Measurements from ENCODE around the gene NSDHL.
"Not testable (repeated sequence)": the region's sequence is repeated elsewhere in the genome, so short reads cannot be mapped to it uniquely, and the experiment has no call there.

NSDHL gene

DNA sequence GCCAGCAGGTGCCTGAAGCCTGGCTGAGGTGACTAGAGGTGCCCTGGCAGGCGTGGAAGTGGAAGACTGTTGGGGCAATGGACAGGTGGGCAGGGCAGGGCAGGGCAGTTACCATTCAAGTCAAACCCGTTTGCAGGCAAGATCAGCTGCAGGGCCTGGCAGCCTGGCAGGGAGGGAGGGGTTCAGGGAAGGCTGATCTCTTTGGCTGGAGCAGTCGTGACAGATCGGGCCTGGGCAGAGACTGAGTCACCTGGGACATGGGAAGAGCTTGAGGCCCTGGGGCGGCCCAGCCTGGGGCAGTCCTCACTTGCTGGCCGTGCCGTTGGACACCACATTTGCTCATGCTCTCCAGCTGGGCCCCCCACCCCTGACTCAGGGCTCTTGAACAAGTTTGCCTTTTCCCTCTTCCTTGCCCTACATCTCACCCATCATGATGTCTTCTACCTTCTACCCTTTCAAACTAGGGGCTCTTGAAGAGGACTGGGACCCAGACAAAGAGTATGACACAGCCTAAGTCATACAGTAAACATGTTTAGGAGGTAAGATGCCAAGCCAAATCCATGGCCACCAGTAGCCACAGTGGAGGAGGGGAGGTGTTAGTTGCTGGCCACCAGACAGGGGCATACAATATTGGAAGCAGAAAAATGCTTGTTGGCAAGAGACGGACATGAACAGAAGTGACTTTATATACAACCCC lies 65.0 kb downstream of the NSDHL start:
- no peak for FAIRE-seq

DNA sequence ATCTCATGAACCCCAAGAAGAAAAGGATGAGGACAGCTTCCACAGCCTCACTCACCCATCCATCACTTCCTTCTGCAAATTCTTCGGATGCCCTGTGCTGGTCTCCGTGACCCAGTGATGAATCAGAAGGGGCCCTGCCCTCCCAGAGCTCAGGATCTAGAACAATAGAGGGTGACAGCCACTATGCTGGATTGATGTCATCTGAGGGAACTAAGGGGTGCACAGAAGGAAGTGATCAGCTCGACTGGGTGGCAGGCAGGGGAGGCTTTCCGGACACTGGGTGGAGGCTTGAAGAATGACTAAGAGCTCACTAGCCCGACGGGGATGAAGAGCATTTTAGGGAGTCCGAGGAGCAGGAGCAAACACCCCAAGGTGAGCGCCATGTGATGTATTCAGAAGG lies 65.6 kb downstream of the NSDHL start:
- no peak for FAIRE-seq

DNA sequence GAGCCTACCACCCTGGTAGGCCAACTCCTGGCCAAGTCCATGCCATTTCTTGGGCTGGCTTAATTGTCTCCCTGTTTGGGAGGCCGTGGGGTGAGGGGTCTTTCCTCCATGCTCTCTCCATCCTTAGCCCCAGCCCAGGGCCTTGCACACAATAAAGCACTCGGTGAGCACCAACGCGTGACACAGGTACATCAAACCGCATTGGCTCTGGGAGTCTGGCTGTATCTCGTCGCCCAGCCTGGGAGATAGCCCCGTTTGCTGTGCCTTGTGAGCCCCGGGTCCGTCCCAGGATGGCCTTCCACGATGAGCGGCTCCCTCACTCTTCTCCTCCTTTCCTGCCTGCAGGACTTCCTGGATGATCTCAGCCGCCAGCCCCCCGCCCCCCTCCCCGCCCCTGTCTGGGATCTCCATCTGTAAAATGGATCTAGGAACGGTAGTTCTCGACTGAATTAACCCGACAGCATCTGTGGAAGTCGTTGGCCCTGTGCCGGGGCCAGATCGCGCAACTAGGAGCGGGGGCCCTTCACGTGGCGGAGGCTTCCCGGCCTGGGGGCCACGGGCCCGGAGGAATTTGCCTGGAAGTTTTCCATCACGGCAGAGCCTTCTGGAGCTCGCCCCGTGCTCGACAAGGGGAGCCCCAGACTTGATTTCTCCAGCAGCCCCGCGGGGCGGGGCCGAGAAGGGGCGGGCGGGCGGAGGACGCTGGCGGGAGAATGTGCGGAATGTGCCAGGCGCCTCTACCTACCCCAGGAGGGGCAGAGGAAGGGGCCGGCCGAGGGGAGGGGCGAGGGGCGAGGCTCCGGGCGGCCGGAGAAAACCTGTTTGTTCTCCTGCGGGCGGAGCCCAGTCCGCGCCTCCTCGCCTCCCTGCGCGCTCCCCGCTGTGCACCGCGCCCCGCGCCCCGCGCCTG lies 66.6 kb downstream of the NSDHL start, which contains the start of gene ZNF185:
TSS of gene ZNF185 (plus strand) at position 846 of the 910 bp plus-strand sequence. CDS start 16,423 bp downstream, outside the sequence.
- no peak for FAIRE-seq

DNA sequence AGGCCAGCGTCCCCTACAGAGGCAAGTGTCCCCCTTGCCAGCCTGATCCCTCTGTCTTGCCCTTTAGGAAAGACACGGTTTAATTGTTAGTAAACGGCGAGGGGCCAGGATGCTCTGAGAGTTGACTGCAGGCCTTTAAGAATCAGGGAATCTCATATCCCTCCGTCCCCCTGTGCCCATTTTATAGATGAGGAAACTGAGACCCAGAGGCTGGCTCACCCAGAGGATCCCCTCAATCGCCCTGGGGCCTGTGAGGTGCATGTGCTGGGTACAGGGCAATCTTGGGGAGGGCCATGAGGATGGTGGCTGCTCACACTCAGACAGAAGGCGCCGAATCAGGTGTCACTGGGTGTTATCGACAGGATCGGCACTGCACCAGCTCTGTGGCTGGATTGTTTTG lies 67.6 kb downstream of the NSDHL start:
- FAIRE-seq: no peak

DNA sequence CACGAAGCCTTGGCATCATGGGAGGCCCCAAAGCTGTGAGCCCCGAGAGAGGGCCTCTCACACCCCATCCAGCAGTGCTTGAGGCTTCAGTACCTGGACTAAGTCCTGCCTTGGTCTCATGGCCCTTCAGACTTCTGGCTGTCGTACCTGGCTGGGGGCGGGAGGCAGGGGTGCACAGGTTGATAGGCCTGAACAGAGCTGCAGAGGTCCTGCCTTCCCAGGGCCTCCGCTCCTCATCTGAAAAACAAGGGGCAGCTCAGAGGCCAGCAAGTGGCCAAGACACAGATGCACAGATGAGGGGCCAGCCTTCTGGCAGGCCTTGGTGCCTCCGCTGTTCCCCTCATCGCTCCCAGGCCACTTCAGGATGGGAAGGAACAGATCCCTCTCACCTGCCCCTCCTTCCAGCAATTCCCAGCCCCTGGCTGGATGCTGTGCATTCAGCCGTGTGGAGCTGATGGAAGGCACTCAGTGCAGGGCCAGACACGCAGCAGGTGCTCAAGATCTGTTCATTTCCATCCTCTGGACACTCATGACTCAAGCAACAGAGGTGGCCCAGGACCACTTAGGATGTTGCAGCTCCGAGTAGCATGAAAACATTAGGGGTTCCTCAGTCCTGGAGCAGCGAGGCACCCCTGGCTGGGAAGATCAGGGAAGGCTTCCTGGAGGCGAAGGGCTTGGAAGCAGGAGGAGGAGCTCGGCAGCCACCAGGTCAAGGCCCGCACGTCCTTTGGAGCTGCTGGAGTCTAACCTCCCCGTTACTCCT lies 68.4 kb downstream of the NSDHL start:
- no peak for FAIRE-seq

DNA sequence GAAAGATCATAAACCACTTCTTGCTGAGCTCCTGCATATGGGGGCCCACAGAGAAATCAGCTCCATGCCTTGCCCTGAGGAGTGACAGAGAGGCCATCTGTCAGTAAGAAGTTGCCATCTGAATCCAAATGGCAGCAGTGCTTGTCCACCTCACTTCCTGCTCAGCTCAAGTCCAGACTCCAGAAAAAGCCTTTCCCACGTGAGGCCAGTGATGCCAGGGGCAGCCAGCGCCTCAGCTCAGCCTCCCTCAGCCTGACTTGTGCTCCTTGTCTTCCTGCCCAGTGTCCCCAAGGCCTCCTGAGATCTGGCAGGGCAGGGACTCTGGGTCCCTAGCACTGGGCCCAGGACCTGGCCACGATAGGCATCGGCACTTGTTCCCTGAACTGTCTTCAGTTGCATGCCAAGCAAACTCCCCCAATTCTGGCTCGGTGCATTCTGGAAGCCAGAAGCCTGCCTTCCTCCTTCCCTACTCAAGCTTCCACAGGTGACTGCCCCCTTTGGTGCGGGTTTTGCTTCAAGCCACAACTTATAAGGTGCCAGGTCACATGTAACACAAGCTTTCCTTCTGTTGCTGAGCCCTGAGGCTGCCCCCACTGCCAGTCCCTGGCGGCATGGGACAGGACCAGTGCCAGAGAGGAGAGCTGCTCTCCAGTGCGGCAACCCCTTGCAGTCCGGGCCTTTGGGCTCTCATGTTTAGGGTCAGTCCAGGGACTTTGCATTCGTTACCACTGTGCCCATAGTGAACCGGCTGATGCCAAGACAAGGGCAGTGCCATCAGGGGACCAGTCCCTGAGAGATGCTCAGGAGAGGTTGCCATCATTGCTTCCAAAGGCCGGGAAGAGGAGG lies 69.2 kb downstream of the NSDHL start:
- no peak for FAIRE-seq

DNA sequence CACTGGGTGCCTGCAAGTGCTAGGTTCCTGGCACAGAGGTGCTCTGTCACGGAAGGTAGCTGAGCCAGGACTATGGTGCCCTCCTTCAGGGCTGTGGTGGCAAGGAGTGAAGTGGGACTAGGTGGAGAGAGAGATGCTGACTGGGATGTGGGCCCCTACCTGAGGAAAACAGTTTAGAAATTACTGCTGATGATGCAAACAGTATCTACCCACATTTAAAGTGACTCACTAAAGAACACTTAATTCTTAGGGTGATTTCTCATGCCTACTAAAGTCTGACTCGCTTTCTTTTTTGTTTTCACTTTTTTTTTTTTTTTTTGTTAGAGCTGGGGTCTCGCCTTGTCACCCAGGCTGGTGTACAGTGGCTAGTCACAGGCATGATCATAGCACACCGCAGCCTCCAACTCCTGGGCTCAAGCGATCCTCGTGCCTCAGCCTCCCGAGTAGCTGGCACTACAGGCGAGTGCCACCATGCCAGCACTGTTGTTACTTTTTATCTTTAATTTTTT lies 70.1 kb downstream of the NSDHL start:
- no peak for FAIRE-seq

DNA sequence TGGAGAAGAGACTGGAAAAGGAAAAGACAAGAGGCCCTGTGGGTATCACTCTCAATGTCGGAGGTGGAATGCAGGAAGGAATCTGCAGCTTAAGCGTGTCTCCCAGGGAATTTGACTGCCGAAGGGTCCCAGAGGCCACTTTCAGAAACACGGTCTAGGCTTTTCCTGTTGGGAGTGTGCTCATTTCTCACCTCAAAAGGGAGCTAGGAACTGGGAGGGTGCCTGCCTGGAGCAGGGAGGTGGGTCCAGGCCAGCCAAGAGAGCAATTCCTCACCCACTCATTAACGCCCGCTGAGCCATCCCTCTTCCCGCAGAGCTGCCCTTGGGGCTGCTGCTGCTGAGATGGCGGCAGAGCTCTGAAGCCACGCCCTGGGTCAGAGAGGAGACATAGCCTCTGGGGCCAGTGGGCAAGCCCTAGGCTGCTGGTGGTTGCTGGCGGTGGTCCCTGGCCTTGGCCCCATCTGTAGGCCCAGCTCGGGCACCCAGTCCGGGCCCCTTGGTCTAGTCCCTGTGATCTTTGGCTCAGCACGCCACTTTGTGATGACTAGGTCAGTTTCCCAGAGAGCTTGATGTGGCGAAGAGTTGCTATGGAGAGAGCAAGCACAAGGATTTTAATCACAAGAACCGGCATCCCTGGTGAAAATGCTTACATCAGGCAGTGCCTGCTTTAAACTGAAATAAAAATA lies 71.1 kb downstream of the NSDHL start:
- no peak for FAIRE-seq

DNA sequence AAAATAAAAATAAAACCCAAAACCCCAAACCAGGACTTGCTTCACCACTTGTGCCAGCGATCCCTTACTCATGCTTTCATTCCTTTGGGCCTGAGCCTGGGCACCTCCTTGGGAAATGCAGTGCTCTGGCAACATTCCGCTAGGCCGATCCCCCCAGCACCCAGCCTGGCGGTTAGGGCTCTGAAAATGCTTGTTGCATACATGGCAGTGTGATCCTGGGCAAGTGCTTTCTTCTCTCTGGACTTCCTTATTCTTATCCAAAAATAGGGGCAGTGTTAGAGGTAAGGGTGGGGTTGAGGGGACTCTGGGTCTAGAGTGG lies 71.6 kb downstream of the NSDHL start:
- FAIRE-seq: no peak

DNA sequence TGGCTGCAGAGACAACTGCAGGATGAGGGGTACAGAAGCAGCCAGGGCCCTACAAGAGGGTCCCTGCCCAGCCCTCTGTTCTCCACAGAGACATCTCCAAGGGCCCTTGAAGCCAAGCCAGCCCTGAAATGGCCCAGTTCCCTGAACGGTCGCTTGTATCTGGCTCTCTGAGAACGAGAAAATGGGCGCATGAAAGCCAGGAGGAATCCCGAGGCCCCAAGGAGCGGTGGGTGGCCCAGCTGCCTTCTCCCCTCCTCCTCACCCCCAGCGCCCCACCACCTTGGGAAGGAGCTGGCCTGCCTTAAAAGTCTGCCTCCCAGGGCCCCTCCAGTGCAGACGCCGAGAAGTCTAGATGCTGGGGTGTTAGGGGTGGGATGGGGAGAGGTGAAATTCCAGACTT lies 72.7 kb downstream of the NSDHL start:
- FAIRE-seq: no peak

DNA sequence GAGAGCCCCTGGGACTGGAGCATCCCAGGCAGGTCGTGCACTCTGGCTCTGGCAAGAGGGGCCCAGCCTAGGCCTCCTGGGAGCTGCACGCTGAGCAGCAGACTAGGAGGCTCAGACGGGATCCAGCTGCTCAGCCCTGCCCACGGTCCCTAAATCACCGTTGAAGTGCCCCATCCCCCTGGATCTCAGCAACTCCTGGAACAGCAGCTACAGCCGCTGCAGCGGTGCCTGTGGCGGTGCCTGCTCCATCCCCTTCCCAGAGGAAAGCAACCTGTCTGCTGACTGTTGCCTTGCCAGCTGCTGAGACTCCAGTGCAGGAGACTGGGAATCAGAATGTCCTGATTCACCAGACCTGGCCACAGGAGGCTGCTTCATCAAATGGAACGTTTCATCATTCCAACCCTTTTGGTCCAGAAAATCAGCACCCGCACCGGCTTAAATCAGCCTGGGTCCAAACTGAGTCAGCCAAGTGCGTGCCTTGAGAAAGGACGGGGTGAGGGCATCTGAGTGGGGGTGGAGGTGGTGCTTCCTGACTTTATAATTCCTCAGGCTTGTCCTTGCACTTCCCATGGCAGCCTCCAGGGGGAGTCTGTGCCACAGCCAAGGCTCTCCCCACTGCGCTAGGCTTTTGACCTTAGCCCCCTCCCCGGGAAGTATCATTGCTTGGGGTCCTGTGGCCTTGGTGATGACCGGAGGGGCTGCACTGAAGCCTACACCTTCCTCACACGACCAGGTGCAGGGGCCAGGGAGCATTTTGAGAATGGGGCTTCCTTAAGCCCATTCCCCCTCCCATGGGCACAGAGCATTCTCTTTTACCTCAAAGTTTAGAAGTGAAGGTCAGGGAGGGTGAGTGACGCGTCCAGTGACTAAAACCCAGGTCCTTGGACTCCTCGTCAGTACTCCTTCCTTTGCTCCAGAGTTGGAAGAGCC lies 73.6 kb downstream of the NSDHL start:
- FAIRE-seq: no peak

DNA sequence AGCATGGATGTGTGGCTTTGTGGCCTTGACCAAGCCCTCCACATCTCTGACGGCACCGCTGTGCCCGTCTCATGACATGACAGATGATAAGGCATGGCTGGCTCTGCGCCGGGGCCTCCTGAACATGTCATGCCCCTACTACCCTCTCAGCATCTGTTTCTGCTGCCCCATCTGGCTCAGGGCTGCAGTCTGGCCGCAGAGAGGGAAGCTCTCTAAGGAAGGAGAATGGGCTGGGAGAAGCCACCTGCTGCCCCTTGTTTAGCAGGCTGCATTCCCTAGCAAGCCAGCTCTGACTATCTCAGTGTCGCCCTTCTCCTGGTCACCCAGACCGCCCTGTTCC lies 74.2 kb downstream of the NSDHL start:
- FAIRE-seq: no peak

DNA sequence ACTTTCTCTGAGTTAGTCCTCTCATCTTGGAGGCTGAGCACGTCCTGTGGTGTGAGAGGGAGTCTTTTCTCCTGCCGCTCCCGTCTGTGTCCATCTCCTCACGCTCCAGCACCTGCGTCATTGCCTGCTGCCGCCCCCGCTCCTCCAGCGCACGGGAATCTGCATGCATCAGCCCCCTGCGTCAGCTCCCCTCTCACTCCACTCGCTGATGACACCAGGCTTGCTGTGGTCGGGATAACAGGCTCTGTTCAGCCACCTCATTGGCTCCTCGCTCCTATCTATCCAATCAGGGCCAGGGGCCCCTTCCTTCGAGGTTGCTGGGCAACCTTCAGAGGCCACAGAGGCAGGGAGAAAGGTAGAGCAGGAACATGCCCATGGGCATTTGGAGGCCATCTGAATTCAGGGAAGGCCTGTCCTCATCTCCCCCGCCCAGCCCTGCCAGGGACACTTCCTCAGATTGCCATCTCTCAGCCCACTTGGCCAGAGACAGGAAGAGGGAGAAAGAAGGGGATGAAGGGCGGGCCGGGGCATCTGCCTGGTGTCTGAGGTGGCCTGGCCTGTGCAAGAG lies 76.3 kb downstream of the NSDHL start:
- no peak for FAIRE-seq

DNA sequence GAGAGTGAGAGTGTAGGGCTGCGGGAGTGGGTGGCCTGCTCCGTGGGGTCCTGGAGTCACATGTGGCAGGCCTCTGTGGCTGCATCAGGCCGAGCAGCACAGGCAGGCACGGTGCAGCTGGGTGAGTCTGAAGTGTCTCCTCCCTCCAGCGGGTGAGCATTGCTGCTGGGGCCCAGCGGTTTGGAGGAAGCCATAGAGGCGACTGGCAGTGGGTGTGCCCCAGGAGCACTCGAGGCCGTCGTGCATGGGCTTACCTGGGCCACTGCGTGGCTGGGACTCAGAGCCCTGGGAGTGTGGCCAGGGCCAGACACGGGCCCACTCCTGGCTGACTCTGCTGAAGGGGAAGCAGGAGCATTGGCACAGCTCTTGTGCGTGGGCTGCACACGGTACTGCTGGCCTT lies 77.6 kb downstream of the NSDHL start:
- FAIRE-seq: no peak

DNA sequence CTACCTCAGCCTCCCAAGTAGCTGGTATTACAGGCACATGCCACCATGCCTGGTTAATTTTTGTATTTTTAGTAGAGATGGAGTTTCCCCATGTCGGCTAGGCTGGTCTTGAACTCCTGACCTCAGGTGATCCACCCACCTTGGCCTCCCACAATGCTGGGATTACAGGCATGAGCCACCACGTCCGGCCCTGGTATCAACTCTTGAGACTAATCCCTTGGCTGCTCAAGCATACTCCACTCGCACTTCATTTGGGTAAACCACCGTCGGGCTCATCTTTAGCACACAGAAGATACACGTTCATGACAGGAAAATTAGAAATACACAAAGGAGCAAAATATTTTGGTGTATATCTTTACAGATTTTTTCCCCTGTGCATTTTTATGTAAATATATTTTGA lies 79.2 kb downstream of the NSDHL start:
- FAIRE-seq: not testable (repeated sequence)

DNA sequence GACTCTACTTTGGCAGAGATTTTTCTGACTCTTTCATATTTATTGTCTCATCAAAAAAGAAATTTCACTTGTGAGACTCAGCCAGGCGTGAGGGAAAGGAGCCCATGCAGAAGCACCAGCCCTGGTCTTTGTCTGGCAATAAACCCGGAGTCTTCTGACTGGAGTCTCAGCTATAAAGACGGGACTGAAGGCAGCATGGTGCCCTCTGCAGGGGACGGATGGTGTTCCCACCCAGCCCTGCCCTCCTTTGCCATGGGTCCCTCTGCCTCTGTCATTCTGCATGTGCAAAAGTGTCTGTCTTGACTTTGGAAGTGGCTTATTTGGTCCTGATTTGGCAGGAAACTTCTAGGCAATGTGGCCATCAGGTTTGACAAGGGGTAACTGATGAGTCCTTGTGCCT lies 81.2 kb downstream of the NSDHL start:
- FAIRE-seq: no peak

DNA sequence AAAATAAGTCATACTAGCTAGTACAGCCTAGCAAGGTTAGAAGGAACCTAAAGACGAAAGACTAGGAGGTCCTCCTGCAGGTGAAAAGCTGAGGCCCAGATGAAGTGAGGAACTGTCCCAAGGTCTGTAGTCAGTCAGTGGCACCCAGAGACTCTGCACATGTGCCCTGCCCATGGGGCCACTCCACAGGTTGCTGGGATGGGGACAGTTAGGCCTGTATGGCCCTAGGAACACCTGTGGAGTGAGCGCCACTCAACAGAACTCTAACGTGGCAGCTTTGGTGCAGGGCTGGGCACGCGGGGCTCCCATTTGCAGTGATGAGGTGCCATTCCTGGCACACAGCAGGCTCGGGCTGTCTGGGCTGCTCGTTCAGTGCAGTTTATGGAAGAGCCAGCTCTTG lies 81.8 kb downstream of the NSDHL start:
- FAIRE-seq: no peak

DNA sequence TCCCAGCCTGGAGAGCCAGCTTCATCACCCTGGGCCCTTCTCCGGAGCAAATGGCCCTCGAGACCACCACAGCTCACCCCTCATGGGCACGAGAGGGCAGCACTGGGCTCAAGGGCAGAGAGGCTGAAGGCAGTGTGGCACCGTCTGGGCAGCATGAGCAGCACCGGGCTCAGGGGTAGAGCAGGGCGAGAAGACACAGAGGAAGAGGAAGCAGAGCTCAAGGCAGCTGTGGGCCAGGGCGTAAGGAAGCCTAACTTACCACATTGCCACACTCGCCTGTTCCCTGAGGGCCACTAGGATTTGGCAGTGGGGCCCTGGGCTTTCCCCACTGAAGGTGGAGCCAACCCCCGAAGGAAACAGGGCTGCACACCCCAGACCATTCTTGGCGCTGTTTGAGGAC lies 82.5 kb downstream of the NSDHL start:
- no peak for FAIRE-seq

DNA sequence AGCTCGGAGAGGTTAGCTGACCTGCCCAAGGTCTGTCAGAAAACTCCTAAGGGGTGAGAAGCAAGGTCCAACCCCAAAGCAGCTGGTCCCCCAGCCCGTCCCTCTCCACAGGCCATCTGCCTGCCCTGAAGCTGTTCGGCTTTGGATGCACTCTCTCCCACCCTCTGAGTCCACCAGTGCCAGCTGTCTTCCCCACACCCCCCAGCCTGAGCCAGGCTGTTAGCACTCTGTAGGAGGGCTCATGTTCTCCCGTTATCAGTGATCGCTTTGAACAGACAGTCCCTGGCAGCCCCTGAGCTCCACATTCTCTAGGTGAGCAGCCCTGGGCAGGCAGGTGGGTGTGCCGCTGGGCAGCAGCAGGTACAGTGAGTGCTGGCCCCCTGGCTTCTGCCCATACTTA lies 83.0 kb downstream of the NSDHL start:
- FAIRE-seq: no peak

DNA sequence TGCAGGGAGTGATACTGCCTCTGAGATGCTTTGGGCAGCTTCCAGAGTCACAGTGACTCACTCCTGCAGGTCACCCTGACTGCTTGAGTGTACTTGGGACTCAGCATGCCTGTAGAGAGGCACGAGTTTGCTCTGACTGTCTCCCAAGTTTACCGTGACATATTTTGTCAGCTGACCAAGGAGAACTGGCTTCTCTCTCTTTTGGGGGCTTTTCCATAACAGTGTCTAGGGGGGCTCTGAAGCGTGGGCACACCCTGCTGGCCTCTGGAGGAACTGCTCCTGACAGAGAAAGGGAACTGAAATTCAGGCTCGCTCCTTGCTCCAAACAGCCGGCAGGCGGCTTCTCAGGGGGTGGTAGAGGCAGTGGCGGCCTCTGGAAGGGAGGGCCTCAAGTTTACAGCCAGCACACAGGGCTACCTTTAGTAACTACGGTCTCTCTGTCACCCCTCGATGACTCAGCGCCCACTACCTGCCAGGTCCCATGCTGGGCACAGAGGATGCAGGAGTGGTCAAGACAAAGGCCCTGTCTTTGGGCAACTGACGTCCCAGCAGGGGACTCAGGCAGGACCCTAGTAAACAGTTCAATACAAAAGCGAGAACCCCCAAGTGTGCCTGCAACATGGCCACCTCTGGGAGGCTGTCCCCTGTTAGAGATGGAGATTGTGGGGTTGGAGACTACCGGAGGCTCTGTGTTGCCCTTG lies 84.8 kb downstream of the NSDHL start:
- FAIRE-seq: no peak
